HepG2 (cell line): ENCODE measurements around the gene PTPRN. TPM values are rescaled to one million over a fixed set of nuclear protein-coding genes. Genes with fewer than 3 reads are reported as not detected.

ENCODE experiments used
- CHD2 ChIP-seq: IDR thresholded peaks from 2 replicates; pipeline ENCODE4 v1.6.1; 2011; ENCODE audit warnings: low read depth, low read length, improper control_type of control experiment
- GTF3A ChIP-seq: sonication (generic); formaldehyde crosslinking; conservative IDR thresholded peaks from 2 replicates; pipeline ENCODE4 v1.4.0; 2020; ENCODE audit warnings: mild to moderate bottlenecking, missing genetic modification reagents
- HNRNPH1 ChIP-seq: fragments of 200-400 bp; formaldehyde crosslinking; optimal IDR thresholded peaks from 2 replicates; pipeline ENCODE3; 2017; ENCODE audit warnings: mild to moderate bottlenecking, low read depth, low read length
- JARID2 ChIP-seq: sonication (generic); formaldehyde crosslinking; IDR thresholded peaks from 2 replicates; pipeline ENCODE4 v1.8.1; 2023; ENCODE audit warnings: missing genetic modification reagents, inconsistent platforms; ENCODE audit not compliant: insufficient replicate concordance
- KDM5B ChIP-seq: sonication (generic); formaldehyde crosslinking; IDR thresholded peaks from 2 replicates; pipeline ENCODE4 v1.4.0; 2020; ENCODE audit warnings: missing genetic modification reagents, mild to moderate bottlenecking, borderline replicate concordance
- MYC ChIP-seq: sonication (generic); formaldehyde crosslinking; IDR thresholded peaks from 2 replicates; pipeline ENCODE4 v1.9.0; 2021; ENCODE audit warnings: missing genetic modification reagents, borderline replicate concordance
- RAD21 ChIP-seq: fragments of 450-650 bp; formaldehyde crosslinking; IDR thresholded peaks from 2 replicates; pipeline ENCODE4 v1.5.0; 2020; ENCODE audit warnings: mild to moderate bottlenecking
- SYNCRIP ChIP-seq: fragments of 200-400 bp; formaldehyde crosslinking; IDR thresholded peaks from 2 replicates; pipeline ENCODE4 v1.6.1; 2018; ENCODE audit warnings: mild to moderate bottlenecking, low read depth, low read length; ENCODE audit not compliant: insufficient read depth
- TOPORS ChIP-seq: sonication (generic); formaldehyde crosslinking; IDR thresholded peaks from 2 replicates; pipeline ENCODE4 v1.8.0; 2023; ENCODE audit warnings: mild to moderate bottlenecking, missing genetic modification reagents
- TP53 ChIP-seq: sonication (generic); formaldehyde crosslinking; conservative IDR thresholded peaks from 2 replicates; pipeline ENCODE4 v1.4.0; 2020; ENCODE audit warnings: missing genetic modification reagents
- YEATS2 ChIP-seq: sonication (generic); formaldehyde crosslinking; IDR thresholded peaks from 2 replicates; pipeline ENCODE4 v1.4.0; 2020; ENCODE audit warnings: missing genetic modification reagents, borderline replicate concordance
- ZC3H4 ChIP-seq: sonication (generic); formaldehyde crosslinking; IDR thresholded peaks from 2 replicates; pipeline ENCODE4 v1.4.0; 2020; ENCODE audit warnings: missing genetic modification reagents, borderline replicate concordance
- ZNF337 ChIP-seq: sonication (generic); formaldehyde crosslinking; IDR thresholded peaks from 2 replicates; pipeline ENCODE4 v1.5.1; 2020; ENCODE audit warnings: missing genetic modification reagents, low read depth, mild to moderate bottlenecking, borderline replicate concordance
- ZNF598 ChIP-seq: sonication (generic); formaldehyde crosslinking; IDR thresholded peaks from 2 replicates; pipeline ENCODE4 v1.5.1; 2020; ENCODE audit warnings: mild to moderate bottlenecking, missing genetic modification reagents, borderline replicate concordance
- ZNF720 ChIP-seq: sonication (generic); formaldehyde crosslinking; IDR thresholded peaks from 2 replicates; pipeline ENCODE4 v1.4.0; 2020; ENCODE audit warnings: missing genetic modification reagents
- polyA plus RNA-seq, 8 experiments: library from polyadenylated mRNA; depleted of rRNA in 3 of 8; stranded (reverse) in 7 of 8; unstranded in 1 of 8; fragments of >200 nt; fragmentation: Illumina TruSeq in 4 of 8; extraction: Trizol in 4 of 8; gene quantifications; 2 replicates each; pipeline versions ENCODE4 v1.2.1 to v1.2.3, GENCODE V29; 2011 to 2016; ENCODE audit warnings: low read depth in 4 of 8, missing spikeins in 1 of 8, mixed read lengths in 1 of 8; ENCODE audit not compliant: insufficient read depth in 1 of 8
- total RNA-seq, 5 experiments: library from RNA; depleted of rRNA; stranded (reverse); fragments of >200 nt; fragmentation: Illumina TruSeq; extraction: Trizol; gene quantifications; 2 replicates each; pipeline ENCODE4 v1.2.3, GENCODE V29; 2016; ENCODE audit warnings: low read depth in 1 of 5
- TF ChIP-seq, protein P1 (sequence below): IDR thresholded peaks from 2 replicates; pipeline ENCODE4 v1.6.1; 2016; ENCODE audit warnings: control low read depth
- TF ChIP-seq, protein P2 (sequence below): sonication (generic); formaldehyde crosslinking; IDR thresholded peaks from 2 replicates; pipeline ENCODE4 v1.5.0; 2020; ENCODE audit warnings: mild to moderate bottlenecking, missing genetic modification reagents, moderate library complexity
- TF ChIP-seq, protein P3 (sequence below): sonication (generic); formaldehyde crosslinking; IDR thresholded peaks from 2 replicates; pipeline ENCODE4 v1.5.0; 2020; ENCODE audit warnings: mild to moderate bottlenecking, missing genetic modification reagents
- TF ChIP-seq, protein P4 (sequence below): sonication (generic); formaldehyde crosslinking; IDR thresholded peaks from 2 replicates; pipeline ENCODE4 v1.4.0; 2020; ENCODE audit warnings: low read depth, mild to moderate bottlenecking, missing genetic modification reagents
- TF ChIP-seq, protein P5 (sequence below): sonication (generic); formaldehyde crosslinking; IDR thresholded peaks from 2 replicates; pipeline ENCODE4 v1.8.0; 2022; ENCODE audit warnings: mild to moderate bottlenecking, missing genetic modification reagents, borderline replicate concordance
- TF ChIP-seq, protein P6 (sequence below): sonication (generic); IDR thresholded peaks from 2 replicates; pipeline ENCODE4 v1.6.1; 2016; ENCODE audit warnings: low read depth, borderline replicate concordance

The PTPRN gene
- total and polyA plus RNA-seq, 2 of the 13 experiments (the other 11 are each of a cell fraction or from before 2014, with no cell fraction given), result 0.26 TPM; not detected in 1

DNA sequence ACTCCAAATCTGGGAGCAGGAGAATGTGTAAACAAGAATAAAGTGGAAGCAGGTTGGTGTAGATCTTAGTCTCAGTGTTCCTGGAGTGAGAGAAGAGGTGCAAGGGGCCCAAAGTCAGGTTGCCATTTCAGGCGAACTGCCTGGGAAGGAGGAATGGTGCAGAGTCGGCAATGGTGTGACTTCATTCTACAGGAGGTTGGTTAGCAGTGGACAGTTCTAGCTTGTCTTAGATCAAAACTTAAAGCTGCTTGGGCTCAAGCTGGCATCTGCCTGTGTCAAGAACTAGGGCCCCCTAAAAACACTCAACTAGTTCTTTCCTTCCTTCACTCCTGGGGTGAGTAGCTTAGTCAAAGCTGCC, 60.4 kb downstream of the PTPRN start (continued):
- TF ChIP-seq, protein P1, sequence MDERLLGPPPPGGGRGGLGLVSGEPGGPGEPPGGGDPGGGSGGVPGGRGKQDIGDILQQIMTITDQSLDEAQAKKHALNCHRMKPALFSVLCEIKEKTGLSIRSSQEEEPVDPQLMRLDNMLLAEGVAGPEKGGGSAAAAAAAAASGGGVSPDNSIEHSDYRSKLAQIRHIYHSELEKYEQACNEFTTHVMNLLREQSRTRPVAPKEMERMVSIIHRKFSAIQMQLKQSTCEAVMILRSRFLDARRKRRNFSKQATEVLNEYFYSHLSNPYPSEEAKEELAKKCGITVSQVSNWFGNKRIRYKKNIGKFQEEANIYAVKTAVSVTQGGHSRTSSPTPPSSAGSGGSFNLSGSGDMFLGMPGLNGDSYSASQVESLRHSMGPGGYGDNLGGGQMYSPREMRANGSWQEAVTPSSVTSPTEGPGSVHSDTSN (CRISPR knock-in tag), result no peak
- TF ChIP-seq KDM5B (CRISPR knock-in tag), result no peak
- no peak for TF ChIP-seq RAD21 (CRISPR knock-in tag)
- TF ChIP-seq ZNF720 (CRISPR knock-in tag), result no peak
- TF ChIP-seq, protein P2, sequence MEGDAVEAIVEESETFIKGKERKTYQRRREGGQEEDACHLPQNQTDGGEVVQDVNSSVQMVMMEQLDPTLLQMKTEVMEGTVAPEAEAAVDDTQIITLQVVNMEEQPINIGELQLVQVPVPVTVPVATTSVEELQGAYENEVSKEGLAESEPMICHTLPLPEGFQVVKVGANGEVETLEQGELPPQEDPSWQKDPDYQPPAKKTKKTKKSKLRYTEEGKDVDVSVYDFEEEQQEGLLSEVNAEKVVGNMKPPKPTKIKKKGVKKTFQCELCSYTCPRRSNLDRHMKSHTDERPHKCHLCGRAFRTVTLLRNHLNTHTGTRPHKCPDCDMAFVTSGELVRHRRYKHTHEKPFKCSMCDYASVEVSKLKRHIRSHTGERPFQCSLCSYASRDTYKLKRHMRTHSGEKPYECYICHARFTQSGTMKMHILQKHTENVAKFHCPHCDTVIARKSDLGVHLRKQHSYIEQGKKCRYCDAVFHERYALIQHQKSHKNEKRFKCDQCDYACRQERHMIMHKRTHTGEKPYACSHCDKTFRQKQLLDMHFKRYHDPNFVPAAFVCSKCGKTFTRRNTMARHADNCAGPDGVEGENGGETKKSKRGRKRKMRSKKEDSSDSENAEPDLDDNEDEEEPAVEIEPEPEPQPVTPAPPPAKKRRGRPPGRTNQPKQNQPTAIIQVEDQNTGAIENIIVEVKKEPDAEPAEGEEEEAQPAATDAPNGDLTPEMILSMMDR, result no peak
- TF ChIP-seq ZC3H4 (CRISPR knock-in tag), result 0 out of 2 replicates have a peak, but pooled peaks have one; percentile 14
- TF ChIP-seq GTF3A (CRISPR knock-in tag), result no peak
- no peak for TF ChIP-seq CHD2
- no peak for TF ChIP-seq ZNF598 (CRISPR knock-in tag)
- no peak for TF ChIP-seq ZNF337
- 0 out of 2 replicates have a peak, but pooled peaks have one; percentile 23 for TF ChIP-seq TOPORS (CRISPR knock-in tag)
- TF ChIP-seq MYC (CRISPR knock-in tag), result no peak
- TF ChIP-seq TP53 (CRISPR knock-in tag), result no peak
- no peak for TF ChIP-seq SYNCRIP
- TF ChIP-seq HNRNPH1, result no peak
- TF ChIP-seq, protein P3, sequence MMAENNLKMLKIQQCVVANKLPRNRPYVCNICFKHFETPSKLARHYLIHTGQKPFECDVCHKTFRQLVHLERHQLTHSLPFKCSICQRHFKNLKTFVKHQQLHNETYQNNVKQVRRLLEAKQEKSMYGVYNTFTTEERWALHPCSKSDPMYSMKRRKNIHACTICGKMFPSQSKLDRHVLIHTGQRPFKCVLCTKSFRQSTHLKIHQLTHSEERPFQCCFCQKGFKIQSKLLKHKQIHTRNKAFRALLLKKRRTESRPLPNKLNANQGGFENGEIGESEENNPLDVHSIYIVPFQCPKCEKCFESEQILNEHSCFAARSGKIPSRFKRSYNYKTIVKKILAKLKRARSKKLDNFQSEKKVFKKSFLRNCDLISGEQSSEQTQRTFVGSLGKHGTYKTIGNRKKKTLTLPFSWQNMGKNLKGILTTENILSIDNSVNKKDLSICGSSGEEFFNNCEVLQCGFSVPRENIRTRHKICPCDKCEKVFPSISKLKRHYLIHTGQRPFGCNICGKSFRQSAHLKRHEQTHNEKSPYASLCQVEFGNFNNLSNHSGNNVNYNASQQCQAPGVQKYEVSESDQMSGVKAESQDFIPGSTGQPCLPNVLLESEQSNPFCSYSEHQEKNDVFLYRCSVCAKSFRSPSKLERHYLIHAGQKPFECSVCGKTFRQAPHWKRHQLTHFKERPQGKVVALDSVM (CRISPR knock-in tag), result no peak
- TF ChIP-seq YEATS2 (CRISPR knock-in tag), result no peak
- peak; percentile 58 for TF ChIP-seq JARID2 (CRISPR knock-in tag)
- TF ChIP-seq, protein P4, sequence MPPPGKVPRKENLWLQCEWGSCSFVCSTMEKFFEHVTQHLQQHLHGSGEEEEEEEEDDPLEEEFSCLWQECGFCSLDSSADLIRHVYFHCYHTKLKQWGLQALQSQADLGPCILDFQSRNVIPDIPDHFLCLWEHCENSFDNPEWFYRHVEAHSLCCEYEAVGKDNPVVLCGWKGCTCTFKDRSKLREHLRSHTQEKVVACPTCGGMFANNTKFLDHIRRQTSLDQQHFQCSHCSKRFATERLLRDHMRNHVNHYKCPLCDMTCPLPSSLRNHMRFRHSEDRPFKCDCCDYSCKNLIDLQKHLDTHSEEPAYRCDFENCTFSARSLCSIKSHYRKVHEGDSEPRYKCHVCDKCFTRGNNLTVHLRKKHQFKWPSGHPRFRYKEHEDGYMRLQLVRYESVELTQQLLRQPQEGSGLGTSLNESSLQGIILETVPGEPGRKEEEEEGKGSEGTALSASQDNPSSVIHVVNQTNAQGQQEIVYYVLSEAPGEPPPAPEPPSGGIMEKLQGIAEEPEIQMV, result peak; percentile 11; the same call in 1 of the 2 replicates
- TF ChIP-seq, protein P5, sequence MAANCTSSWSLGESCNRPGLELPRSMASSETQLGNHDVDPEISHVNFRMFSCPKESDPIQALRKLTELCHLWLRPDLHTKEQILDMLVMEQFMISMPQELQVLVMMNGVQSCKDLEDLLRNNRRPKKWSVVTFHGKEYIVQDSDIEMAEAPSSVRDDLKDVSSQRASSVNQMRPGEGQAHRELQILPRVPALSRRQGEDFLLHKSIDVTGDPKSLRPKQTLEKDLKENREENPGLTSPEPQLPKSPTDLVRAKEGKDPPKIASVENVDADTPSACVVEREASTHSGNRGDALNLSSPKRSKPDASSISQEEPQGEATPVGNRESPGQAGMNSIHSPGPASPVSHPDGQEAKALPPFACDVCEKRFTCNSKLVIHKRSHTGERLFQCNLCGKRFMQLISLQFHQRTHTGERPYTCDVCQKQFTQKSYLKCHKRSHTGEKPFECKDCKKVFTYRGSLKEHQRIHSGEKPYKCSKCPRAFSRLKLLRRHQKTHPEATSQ (CRISPR knock-in tag), result no peak
- TF ChIP-seq, protein P6, sequence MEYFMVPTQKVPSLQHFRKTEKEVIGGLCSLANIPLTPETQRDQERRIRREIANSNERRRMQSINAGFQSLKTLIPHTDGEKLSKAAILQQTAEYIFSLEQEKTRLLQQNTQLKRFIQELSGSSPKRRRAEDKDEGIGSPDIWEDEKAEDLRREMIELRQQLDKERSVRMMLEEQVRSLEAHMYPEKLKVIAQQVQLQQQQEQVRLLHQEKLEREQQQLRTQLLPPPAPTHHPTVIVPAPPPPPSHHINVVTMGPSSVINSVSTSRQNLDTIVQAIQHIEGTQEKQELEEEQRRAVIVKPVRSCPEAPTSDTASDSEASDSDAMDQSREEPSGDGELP, result no peak
